HS-5 (cell line): Measurements from ENCODE around the gene SUN1.

ENCODE experiments used
- DNase-seq: peaks from one replicate; pipeline ENCODE4 v3.0.0-alpha.2; 2012; ENCODE audit warnings: low read depth

SUN1 gene

GRCh38 chr7:877312-878232 lies 45.3 kb downstream of the SUN1 start:
- no peak for DNase-seq

GRCh38 chr7:879093-879492 lies 46.8 kb downstream of the SUN1 start:
- no peak for DNase-seq

GRCh38 chr7:879706-880105 lies 47.4 kb downstream of the SUN1 start:
- DNase-seq, result no peak

DNA sequence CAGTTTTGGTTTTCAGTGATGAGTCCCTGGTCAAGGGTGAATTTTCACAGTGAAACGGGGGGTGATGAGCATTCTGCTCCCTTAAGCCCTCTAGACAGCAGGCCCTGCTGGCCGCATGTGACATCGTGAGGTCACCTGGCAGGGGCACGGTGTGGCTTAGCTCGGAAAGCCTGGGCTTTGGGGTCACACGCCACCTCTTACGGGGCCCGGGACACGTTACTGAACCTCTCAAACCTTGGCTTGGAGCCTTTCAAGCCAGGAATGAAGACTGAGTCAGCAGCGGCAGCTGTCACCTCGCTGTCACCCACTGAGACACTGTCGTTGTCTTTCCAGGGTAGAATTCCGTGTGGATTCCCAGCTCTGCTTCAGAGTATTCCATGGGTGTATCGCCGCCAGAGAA lies 48.2 kb downstream of the SUN1 start:
- no peak for DNase-seq

- no peak for DNase-seq
These were observed 49.4 kb downstream of the SUN1 start for GRCh38 chr7:881441-882234.

DNA sequence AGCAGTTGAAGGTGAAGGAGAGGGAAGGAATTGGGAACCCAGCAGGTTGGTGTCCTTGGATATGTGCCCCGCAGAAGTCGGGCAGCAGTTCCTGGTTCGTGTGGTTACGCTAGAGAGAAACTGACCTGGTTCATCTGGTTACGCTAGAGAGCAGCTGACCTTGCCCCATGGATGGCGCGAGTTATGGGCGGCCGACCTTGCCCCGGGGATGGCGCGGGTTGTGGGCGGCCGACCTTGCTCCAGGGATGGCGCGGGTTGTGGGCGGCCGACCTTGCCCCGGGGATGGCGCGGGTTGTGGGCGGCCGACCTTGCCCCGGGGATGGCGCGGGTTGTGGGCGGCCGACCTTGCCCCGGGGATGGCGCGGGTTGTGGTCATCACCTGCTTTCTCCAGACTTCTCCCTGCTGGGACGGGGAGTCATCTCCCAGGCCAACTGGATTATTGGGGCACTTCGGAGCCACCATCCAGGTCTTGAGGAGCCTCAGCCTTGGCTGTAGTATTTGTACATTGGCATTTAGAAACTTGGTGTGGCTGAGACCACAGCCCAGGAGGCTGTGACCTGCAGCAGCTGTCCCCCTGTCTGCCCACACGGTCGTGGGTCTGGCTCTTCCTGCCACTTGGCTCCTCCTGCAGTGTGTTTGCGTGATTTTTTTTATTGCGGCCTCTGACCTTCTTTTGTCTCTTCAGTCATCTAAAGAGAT lies 50.2 kb downstream of the SUN1 start:
- no peak for DNase-seq

- DNase-seq, result no peak
These were observed 51.1 kb downstream of the SUN1 start for GRCh38 chr7:883055-884021.

GRCh38 chr7:884191-885003 lies 52.1 kb downstream of the SUN1 start:
- DNase-seq, result no peak

- DNase-seq, result no peak
These were observed 53.1 kb downstream of the SUN1 start for GRCh38 chr7:885261-885892.

DNA sequence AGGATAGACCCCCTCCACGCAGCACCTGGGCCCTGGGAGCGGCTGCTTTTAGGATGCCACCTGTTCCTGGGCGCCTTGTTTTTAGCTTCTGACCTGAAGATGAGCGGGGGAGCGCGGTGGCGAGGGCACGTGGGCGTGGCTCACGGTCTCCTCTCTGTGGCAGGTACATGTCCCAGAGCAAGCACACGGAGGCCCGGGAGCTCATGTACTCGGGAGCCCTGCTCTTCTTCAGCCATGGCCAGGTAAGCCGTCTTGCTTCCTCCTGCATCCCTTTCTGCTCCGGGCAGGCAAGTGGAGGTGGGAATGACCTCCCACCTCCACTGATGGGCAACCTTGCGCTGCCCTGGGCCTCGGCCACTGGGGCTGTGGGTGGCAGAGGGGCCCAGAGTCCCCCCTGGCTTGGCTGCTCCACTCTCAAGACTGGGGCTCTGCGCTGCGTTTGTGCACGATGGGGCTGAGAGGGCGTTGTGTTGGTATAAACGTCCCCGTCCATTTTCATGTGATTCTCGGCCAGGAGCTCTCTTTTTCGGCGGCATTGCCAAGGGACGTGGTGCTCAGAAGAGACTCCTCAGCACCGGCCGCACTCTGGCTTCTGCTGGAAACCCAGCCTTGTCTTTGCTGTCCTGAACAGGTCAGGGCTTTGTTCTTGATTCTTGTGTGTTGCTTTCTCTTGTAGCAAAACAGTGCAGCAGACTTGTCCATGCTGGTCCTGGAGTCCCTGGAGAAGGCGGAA lies 53.8 kb downstream of the SUN1 start:
- DNase-seq, result no peak

DNA sequence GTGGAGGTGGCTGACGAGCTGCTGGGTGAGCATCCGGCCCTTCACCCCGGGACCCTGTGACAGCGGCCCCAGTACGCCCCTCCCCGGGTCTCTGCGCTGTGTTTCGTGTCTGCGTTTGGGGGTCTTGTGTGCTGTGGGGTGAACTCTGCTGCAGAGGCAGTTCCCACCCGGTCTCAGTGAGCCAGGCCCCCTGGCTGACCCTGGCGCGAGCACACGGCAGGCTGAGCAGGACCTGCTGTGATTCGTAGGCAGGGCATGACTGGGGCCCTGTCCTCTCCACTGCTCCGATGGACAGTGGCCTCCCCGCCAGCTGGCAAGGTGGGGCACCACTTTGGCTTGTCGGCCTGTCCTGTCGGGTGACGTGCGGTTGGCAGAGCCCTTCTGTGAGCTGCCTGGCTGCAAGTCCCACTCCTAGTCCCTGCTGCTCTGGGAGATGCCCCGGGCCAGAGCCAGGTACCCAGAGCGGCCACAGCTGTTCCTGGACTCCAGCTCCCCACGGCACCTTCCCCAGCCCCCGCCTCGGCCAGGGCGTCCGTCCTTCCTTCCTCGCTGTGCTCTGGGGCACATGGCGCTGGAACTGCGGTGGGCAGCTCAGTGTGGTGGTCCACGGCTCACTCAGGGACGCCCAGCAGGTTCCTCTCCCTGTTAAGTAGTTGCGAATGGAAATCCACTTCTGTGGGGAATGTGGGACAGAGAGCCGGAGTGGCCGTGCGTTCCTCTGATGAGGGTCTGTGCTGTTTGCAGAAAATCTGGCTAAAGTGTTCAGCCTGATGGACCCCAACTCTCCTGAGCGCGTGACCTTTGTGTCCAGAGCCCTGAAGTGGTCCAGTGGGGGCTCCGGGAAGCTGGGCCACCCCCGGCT lies 54.6 kb downstream of the SUN1 start:
- DNase-seq, result no peak

DNA sequence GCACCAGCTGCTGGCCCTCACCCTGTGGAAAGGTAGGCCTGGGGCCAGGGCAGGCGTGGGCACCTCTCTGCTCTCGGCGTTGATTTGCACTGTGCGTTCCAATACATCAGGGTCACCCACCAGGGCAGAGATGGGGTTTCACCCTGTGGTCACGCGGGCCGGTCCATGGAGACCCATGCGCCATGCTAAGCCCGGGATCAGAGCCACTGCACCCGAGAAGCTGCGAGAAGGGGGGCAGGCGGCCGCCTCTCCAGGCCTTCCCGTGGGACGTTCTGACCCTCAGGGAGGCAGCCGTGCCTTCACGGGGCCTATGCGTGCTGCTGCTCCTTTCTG lies 55.2 kb downstream of the SUN1 start:
- DNase-seq, result no peak

DNA sequence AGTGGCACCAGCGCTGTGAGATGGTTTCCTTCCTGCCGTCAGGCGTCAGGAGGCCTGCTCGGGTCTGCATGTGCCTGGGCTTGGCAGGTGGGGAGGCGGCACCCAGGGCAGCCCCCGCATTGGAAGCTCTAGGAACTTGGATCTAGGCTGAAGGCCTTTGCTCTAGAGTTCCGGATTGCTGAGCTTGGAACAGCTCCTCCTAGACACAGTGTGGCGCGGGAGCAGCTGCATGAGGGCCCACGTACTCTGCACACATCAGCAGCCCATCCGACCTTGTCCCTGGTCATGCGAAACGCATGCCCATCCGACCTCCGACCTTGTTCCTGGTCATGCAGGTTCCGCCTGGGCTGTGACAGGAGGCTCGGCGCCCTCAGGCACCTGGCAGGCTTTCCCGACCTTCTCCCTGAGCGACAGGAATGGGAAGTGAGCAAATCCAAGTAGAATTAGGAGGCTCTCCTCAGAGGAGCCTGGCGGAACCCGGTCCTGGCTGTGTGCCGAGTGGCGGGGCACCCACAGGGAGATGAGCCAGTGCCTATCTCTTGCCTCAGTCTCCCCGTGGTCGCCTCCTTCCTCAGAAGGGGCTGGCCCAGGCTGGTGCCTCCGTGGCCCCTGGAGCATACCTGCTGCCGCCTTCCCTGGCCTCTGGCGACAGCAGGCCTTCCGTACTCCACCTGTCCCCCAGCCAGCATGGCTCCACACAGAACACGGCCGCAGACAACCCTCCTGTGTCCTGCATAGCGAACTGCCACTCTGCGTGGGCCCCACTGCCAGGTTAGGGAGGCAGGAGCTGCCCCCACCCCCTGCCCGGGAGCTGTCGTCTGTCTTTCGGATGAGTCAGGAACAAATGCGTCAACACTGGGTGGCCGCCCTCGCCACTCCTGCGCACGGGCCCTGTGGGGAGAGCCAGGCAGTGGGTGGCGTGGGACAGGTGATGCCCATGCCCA lies 56.1 kb downstream of the SUN1 start:
- no peak for DNase-seq

DNA sequence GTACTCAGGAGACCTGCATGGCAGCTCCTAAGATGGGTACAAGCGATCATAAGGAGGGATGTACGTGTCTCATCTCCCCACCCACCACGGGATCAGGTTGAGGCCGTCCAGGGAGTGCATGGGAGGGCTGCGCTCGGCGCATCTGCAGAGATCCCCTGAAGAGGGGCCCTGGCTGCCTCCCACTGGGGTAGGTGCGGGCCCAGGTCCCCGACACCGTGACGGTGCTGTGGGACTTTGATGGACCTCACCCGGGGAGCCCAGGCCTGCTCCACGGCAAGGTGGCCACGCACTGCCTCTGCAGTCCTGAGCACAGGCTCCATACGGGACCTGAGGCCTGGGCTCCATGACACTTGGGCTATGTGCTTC lies 56.7 kb downstream of the SUN1 start:
- DNase-seq, result no peak

GRCh38 chr7:889391-889790 lies 57.1 kb downstream of the SUN1 start:
- no peak for DNase-seq

DNA sequence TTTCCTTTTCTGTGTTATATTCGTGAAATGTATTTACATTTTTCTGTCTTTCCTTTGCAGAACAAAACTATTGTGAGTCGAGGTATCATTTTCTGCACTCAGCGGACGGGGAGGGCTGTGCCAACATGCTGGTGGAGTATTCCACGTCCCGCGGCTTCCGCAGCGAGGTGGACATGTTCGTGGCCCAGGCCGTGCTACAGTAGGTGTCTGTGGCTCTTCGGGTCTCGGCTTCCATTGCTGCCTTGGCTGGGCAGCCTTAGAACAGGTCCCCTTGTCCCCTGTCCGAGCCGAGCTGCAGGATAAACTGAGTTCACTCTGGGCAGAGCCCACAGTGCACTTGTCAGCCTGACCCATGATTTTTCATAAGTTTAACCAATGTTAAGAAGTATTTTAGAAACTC lies 58.6 kb downstream of the SUN1 start:
- no peak for DNase-seq

GRCh38 chr7:891291-891690 lies 59.0 kb downstream of the SUN1 start:
- DNase-seq, result no peak
